Subcutaneous adipose tissue (tissue), 4 donors: ENCODE data around the gene FAM163A. TPM values are rescaled to one million over a fixed set of nuclear protein-coding genes. Genes with fewer than 3 reads are reported as not detected.

ENCODE experiments used
- total RNA-seq, 4 donors: library from RNA; depleted of rRNA; stranded (reverse); fragments of >200 nt; gene quantifications; one replicate each; pipeline ENCODE4 v1.1.0, GENCODE V29; 2016
- TF ChIP-seq, protein P1 (sequence below): fragments of 450-650 bp; IDR thresholded peaks from one replicate; pipeline ENCODE4 v1.5.1; 2016; ENCODE audit warnings: low read depth, mild to moderate bottlenecking, control low read depth, antibody characterized with exemption, moderate library complexity

Gene FAM163A
- not detected for total RNA-seq

DNA sequence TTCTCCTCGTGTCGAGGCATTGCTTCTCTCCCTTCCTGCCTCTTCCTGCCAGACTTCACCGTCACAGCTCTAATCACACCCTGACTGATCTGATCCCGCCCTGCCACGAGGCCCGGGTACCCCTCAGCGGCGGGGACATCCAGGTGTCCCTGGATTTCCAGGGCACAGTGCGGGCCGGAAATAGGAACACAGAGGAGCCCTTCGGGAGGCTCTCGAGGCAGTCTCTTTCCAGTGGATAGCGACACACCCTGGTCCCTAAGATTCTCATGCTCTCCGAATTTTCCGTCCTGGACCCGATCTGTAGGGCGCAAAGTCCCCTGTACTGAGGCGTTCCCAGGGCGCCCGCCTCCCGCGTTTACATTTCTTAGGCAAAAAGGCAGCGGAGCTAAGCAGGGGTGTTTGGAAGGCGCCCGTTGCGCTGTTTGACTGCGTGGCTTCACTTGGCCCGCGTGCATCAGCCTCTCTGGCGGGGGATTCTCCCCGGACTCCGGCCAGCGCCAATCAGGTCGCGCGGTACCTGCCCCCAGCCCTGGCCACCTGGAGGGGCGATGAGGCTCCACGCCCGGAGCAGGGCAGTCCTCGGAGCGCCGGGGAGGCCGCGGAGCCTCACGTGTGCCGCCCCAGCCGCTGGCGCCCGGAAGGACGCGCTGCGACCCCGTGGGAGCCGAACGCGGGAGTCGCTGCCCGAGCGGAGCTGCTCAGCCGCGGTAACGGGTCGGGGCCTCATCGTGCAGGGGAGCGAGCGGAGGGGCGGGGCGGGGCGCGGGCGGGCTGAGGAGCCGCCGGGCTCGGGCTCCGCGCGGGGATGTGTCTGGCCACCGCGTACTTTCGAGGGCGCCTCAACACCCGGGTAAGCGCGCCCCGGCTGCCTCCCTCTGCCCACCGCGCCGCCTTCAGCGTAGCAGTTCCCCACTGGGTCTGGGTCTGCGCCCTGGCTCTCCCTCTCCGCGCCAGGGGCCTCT, at the start of gene FAM163A:
TSS of gene FAM163A (plus strand) at position 575 of the 962 bp plus-strand sequence. CDS start 69,807 bp downstream, outside the sequence.
- TF ChIP-seq, protein P1, sequence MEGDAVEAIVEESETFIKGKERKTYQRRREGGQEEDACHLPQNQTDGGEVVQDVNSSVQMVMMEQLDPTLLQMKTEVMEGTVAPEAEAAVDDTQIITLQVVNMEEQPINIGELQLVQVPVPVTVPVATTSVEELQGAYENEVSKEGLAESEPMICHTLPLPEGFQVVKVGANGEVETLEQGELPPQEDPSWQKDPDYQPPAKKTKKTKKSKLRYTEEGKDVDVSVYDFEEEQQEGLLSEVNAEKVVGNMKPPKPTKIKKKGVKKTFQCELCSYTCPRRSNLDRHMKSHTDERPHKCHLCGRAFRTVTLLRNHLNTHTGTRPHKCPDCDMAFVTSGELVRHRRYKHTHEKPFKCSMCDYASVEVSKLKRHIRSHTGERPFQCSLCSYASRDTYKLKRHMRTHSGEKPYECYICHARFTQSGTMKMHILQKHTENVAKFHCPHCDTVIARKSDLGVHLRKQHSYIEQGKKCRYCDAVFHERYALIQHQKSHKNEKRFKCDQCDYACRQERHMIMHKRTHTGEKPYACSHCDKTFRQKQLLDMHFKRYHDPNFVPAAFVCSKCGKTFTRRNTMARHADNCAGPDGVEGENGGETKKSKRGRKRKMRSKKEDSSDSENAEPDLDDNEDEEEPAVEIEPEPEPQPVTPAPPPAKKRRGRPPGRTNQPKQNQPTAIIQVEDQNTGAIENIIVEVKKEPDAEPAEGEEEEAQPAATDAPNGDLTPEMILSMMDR, result no peak

DNA sequence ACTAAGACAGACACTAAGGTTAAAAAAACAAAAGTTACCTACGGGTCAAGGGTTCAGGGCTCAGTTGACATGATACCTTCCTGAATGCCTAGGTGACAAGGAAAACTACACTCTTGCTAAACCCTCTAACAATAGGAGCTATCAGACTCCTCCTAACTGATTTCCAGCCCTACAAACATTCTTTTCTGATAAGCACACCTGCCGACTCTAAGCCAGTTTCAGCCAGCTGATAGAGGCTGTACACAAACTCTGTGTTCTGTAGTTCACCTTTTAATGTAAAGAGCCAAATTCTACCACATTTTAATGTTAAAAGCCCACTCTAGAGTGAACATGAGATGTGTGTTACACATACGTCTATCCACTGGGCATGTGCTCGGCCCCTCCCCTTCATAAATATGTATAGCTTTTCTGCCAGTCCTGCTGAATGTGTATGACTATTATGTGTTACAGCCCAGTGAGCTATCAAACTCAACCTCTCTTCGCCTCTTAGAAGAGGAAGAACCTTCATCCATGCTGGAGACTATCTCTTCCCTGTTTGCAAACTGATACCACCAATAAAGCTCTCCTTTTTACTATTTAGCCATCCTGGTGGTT, 40.0 kb upstream of the FAM163A start:
- TF ChIP-seq, protein P1, result no peak

DNA sequence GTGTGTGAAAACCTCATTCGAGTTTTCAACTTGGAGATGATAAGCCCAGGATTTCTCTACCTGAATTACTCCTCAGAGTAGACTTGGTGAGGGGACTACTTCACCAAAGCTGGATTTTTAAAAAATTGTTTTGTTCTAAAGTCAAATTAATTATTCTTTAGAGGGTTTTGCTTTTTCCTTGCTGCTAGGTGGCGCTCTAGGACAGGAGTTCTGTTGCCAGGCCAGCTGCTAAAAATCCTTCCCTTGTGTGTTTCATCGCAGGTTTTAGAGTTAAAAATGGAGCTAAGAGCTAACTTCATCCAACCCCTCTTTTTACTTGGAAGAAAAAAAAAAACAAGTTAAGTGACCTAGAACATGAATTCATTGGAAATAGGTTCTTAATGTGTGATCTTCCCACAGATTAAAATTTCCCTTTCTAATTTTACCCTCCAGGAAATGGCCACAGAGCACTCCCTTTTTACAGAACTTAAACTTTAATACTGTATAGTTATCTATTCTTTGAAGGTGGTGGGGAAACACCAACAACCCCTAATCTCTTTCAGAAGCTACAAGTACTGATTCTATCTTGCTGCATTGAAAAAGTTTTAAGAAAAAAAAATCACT, 36.7 kb upstream of the FAM163A start:
- TF ChIP-seq, protein P1, result no peak

DNA sequence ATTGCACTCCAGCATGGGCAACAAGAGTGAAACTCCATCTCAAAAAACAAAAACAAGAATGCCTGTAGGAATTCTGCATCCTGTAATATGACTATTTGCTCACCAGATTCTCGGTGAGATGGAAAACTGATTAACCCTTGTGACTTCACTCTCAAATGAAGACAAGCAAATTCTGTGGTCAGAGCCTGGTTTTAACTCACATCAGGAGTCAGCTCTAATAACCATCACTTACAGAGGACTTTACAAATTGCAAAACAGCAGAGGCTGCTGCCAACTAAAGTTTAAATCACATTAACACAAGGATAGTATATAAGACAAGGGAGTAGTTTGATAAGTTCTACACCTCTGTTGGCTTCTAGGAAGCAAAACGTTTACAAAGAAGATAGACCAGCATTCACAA, 35.7 kb upstream of the FAM163A start:
- TF ChIP-seq, protein P1, result no peak

DNA sequence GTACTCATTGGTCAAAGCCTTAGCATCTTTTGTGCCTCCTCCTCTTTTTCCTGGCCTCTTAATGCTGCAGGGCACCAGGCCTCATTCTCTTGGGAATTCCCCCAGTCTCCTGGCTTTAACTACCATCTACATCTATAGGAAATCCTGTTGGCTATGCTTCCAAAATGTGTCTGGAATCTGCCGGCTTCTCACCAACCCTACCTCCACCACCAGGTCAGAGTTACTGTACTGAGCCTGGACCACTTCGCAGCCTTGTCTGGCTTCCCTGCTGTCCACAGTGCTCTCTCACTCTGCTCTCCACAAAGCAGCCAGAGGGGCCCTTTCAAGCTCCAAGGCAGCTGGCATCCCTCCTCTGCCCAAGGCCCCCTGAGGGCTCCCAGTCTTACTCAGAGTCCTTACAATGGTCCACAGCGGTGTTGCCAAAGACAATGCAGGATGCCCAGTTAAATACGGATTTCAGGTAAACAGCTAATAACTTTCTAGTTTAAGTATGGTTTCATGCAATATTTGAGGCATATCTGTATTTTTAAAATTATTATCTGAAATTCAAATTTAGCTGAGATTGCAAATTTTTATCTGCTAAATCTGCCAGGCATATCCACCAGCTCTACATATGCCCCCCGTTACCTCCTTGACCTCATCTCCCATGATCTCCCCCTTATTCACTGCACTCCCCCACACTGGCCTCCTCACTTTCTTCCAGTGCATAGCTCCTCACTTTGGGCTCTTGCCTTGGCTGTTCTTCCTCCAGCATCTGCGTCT, 34.5 kb upstream of the FAM163A start:
- TF ChIP-seq, protein P1, result no peak

DNA sequence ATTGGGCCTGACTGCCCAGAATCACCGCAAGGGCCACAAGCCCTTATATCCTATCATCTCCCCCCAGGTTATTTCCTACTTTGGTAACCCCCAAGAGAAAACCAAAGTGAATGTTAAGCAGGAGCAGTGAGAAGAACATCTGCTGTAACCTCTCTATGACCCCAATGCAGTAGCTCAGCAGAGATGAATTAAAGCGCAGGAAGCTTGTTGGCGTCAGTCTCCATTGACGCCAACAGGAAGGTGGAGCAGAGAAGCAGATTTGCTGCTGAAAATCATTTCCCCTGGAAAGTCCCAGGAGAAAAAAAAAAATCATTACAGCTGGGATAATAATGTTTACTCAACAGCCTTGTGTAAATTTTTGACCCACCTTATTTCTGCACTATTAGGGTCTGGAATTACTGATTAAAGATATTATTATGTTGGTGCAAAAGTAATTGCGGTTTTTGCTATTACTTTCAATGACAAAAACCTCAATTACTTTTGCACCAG, 33.2 kb upstream of the FAM163A start:
- TF ChIP-seq, protein P1, result no peak
